Islet precursor cell (in vitro differentiated cells): ENCODE results near the gene GAPDH.
A peak's percentile ranks its signal among the peaks of the same experiment; 100 is the strongest.
"Not testable (repeated sequence)": the region's sequence is repeated elsewhere in the genome, so short reads cannot be mapped to it uniquely, and the experiment has no call there.

Experiments used
- DNase-seq: peaks from one replicate; pipeline ENCODE4 v3.0.0-alpha.2; 2018

The GAPDH gene

DNA sequence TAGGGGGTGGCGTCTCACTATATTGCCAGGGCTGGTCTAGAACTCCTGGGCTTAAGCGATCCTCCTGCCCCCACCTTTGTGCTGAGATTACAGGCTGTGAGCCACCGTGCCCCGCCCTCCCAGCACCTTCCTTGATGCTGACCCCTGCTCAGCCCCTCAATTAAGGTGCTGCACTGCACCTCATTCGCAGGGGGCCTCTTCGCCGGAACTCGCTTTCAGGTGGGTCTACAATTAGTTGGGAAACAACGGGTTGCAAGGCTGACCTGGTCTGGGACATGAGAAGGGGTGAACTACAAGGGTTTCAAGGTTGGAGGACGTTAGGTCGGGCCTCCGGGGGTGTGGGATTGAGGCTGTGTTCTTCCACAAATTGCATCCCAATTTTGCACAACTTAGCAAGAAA, 35.0 kb downstream of the GAPDH start:
- no peak for DNase-seq

- no peak for DNase-seq
Observed at GRCh38 chr12:6569786-6570185, 35.5 kb downstream of the GAPDH start.

GRCh38 chr12:6570264-6570887, 36.1 kb downstream of the GAPDH start:
- DNase-seq = peak; percentile 89

- DNase-seq = no peak
Observed at GRCh38 chr12:6573001-6573400, 38.7 kb downstream of the GAPDH start.

GRCh38 chr12:6574576-6575295, 40.4 kb downstream of the GAPDH start:
- DNase-seq = no peak

GRCh38 chr12:6575648-6576047, 41.3 kb downstream of the GAPDH start:
- DNase-seq = no peak

GRCh38 chr12:6582196-6582595, 47.9 kb downstream of the GAPDH start:
- no peak for DNase-seq

DNA sequence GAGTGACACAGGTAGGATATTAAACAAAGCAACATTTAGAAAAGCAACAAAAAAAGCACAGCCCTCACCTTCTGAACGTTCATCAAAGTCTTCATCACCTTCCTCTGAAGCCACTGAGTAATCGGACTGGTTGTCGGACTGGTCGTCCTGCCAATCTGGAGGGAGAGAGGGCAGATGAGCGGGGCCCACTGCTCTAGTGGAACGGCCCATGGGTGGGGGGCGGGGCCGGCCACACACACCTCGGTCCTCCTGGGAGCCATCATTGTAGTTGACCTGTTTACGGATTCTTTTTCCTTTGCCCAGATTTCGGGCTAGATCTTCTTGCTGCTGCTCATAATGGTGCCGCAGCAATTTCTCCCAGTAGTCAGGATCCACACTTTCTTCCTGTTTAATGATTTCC, 48.6 kb downstream of the GAPDH start:
- DNase-seq = no peak

DNA sequence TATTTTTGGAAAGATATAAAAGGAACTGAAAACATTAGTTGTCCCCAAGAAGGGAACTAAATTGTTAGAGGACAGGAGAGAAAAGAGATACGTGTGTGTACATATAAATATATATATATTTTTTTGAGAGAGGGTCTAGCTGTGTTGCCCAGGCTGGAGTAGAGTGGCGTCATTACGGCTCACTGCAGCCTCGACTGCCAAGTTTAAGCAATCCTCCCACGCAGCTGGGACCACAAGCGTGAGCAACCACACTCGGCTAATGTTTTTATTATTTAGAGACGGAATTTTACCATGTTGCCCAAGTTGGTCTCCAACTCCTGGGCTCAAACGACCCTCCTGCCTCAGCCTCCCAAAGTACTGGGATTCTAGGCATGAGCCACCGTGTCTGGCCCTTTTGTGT, 50.0 kb downstream of the GAPDH start:
- DNase-seq = no peak

DNA sequence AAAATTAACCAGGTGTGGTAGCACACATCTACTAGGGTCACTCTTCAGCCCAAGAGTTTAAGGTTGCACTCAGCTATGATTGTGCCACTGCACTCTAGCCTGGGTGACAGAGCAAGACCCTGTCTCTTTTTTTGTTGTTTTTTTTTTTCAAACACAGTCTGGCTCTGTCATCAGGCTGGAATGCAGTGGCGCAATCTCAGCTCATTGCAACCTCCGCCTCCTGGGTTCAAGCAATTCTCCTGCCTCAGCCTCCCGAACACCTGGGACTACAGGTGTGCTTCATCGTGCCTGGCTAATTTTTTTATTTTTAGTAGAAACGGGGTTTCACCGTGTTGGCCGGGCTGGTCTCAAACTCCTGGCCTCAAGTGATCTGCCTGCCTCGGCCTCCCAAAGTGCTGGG, 52.3 kb downstream of the GAPDH start:
- not testable (repeated sequence) for DNase-seq
